GM23338 (cell line): Measurements from ENCODE around the gene SORCS2. TPM values are rescaled to one million over a fixed set of nuclear protein-coding genes. Genes with fewer than 3 reads are reported as not detected.

Experiments used
- ATAC-seq: fragments of 200-7000 bp; cut with Tn5 transposase; 3 replicates; pipeline ENCODE4 v1.9.1; 2020
- DNase-seq: peaks from one replicate; pipeline ENCODE4 v3.0.0-alpha.2; 2015; ENCODE audit warnings: low spot score
- H2AFZ ChIP-seq: fragments of 200-600 bp; sonication (generic); 2 replicates; pipeline ENCODE4 v1.8.0; 2016; ENCODE audit warnings: antibody characterized with exemption, mild to moderate bottlenecking, moderate library complexity
- H3F3A ChIP-seq: fragments of 200-600 bp; sonication (generic); replicated peaks from 2 replicates; pipeline ENCODE4 v1.8.0; 2017; ENCODE audit warnings: antibody characterized with exemption, mixed run types, low read depth
- H3K27ac ChIP-seq: fragments of 200-600 bp; sonication (generic); 2 replicates; pipeline ENCODE4 v1.6.1; 2016; ENCODE audit warnings: low read depth
- H3K27me3 ChIP-seq: fragments of 200-600 bp; sonication (generic); 2 replicates; pipeline ENCODE4 v1.8.0; 2016; ENCODE audit warnings: mild to moderate bottlenecking, mixed run types, moderate library complexity; ENCODE audit not compliant: insufficient read depth
- H3K36me3 ChIP-seq: fragments of 200-600 bp; sonication (generic); 2 replicates; pipeline ENCODE4 v1.8.0; 2016; ENCODE audit warnings: mild to moderate bottlenecking; ENCODE audit not compliant: insufficient read depth
- H3K4me1 ChIP-seq: fragments of 200-600 bp; sonication (generic); 2 replicates; pipeline ENCODE4 v1.8.0; 2016; ENCODE audit warnings: mild to moderate bottlenecking, moderate library complexity; ENCODE audit not compliant: insufficient read depth
- H3K4me2 ChIP-seq: fragments of 200-600 bp; sonication (generic); 2 replicates; pipeline ENCODE4 v1.7.1; 2017; ENCODE audit warnings: mixed run types
- H3K4me3 ChIP-seq: fragments of 200-600 bp; sonication (generic); 2 replicates; pipeline ENCODE4 v1.6.1; 2016; ENCODE audit warnings: mixed run types
- H3K79me2 ChIP-seq: fragments of 200-600 bp; sonication (generic); replicated peaks from 2 replicates; pipeline ENCODE4 v1.8.0; 2017; ENCODE audit warnings: mild to moderate bottlenecking; ENCODE audit not compliant: insufficient read depth
- H3K9me2 ChIP-seq: fragments of 200-600 bp; sonication (generic); 2 replicates; pipeline ENCODE4 v1.8.0; 2017; ENCODE audit not compliant: insufficient read depth
- H4K20me1 ChIP-seq: fragments of 200-600 bp; sonication (generic); replicated peaks from 2 replicates; pipeline ENCODE4 v1.8.0; 2017; ENCODE audit warnings: mild to moderate bottlenecking; ENCODE audit not compliant: insufficient read depth
- H3K27ac Mint-ChIP-seq: 2 replicates; pipeline ENCODE4 v1.8.0; 2020; ENCODE audit warnings: inconsistent platforms, mild to moderate bottlenecking, moderate library complexity, mixed read lengths
- H3K27me3 Mint-ChIP-seq: 3 replicates; pipeline ENCODE4 v1.8.0; 2022; ENCODE audit warnings: low read depth, mild to moderate bottlenecking, moderate library complexity, mixed read lengths, inconsistent platforms; ENCODE audit not compliant: insufficient read depth, poor library complexity
- H3K36me3 Mint-ChIP-seq: 3 replicates; pipeline ENCODE4 v1.8.0; 2021; ENCODE audit warnings: low read depth, mild to moderate bottlenecking, inconsistent platforms, moderate library complexity, mixed read lengths
- H3K4me1 Mint-ChIP-seq: 3 replicates; pipeline ENCODE4 v1.8.0; 2020; ENCODE audit warnings: mild to moderate bottlenecking, inconsistent platforms, mixed read lengths
- H3K4me3 Mint-ChIP-seq: 3 replicates; pipeline ENCODE4 v1.8.0; 2021; ENCODE audit warnings: moderate library complexity, mild to moderate bottlenecking, inconsistent platforms, mixed read lengths
- H3K9me3 Mint-ChIP-seq: 3 replicates; pipeline ENCODE4 v1.8.0; 2020; ENCODE audit warnings: moderate library complexity, mild to moderate bottlenecking, inconsistent platforms, mixed read lengths
- CREB1 ChIP-seq: fragments of 250-450 bp; sonication (Bioruptor Pico); IDR thresholded peaks from 2 replicates; pipeline ENCODE4 v1.5.0; 2020; ENCODE audit warnings: low read depth, mild to moderate bottlenecking, moderate library complexity
- ETS1 ChIP-seq: IDR thresholded peaks from 2 replicates; pipeline ENCODE4 v1.6.1; 2016; ENCODE audit warnings: antibody characterized with exemption
- EZH2 ChIP-seq: fragments of 200-600 bp; sonication (generic); IDR thresholded peaks from one replicate; pipeline ENCODE4 v1.8.0; 2017; ENCODE audit warnings: antibody characterized with exemption, mild to moderate bottlenecking, low read depth; ENCODE audit not compliant: unreplicated experiment
- JUNB ChIP-seq: IDR thresholded peaks from one replicate; pipeline ENCODE4 v1.6.1; 2016; ENCODE audit warnings: antibody characterized with exemption; ENCODE audit not compliant: unreplicated experiment
- POLR2AphosphoS5 ChIP-seq: IDR thresholded peaks from 2 replicates; pipeline ENCODE4 v1.6.1; 2016; ENCODE audit warnings: antibody characterized with exemption, low read depth
- STAT1 ChIP-seq: IDR thresholded peaks from one replicate; pipeline ENCODE4 v1.6.1; 2016; ENCODE audit warnings: antibody characterized with exemption; ENCODE audit not compliant: unreplicated experiment
- ZNF114 ChIP-seq: fragments of 250-450 bp; sonication (Bioruptor Pico); IDR thresholded peaks from 2 replicates; pipeline ENCODE4 v1.5.0; 2020; ENCODE audit warnings: mild to moderate bottlenecking, moderate library complexity
- ZNF331 ChIP-seq: fragments of 250-450 bp; sonication (Bioruptor Pico); IDR thresholded peaks from 2 replicates; pipeline ENCODE4 v1.5.0; 2020; ENCODE audit warnings: low read depth, mild to moderate bottlenecking, moderate library complexity
- polyA plus RNA-seq: library from polyadenylated mRNA; unstranded; fragments of >200 nt; fragmentation: Nextera tagmentation; extraction: Ambion mirVana; gene quantifications from 2 replicates; pipeline ENCODE4 v1.2.1, GENCODE V29; 2016
- total RNA-seq: library from RNA; depleted of rRNA; stranded (reverse); fragments of >200 nt; shearing (Covaris generic); gene quantifications from 2 replicates; pipeline ENCODE4 v1.2.3, GENCODE V29; 2014
- TF ChIP-seq, protein P1 (sequence below): fragments of 250-450 bp; sonication (Bioruptor Pico); IDR thresholded peaks from 2 replicates; pipeline ENCODE4 v1.5.0; 2020; ENCODE audit warnings: mild to moderate bottlenecking, moderate library complexity
- TF ChIP-seq, protein P2 (sequence below), 2 experiments: fragments of 200-600 bp in 1 of 2; sonication (generic) in 1 of 2; conservative IDR thresholded peaks; 2 replicates each; pipeline versions ENCODE4 v1.5.1 to v1.6.1; 2016 to 2017; ENCODE audit warnings: antibody characterized with exemption in 2 of 2, low read depth in 2 of 2, mild to moderate bottlenecking in 2 of 2, moderate library complexity in 1 of 2

SORCS2 gene
- total and polyA plus RNA-seq, 2 experiments from 2014 or later, result 0.47 to 2.4 TPM

- Histone ChIP-seq H3K4me2 (no peak overlapping the region), H3K27me3 (no peaks in the 10 kb centered on the region), H3K79me2 (no peaks in the 10 kb centered on the region), H3K27ac (no peak overlapping the region), H3F3A (no peaks in the 10 kb centered on the region), H4K20me1 (no peaks in the 10 kb centered on the region), H3K4me1 (peaks cover 13% of the 10 kb centered on the region), H3K36me3 (no peaks in the 10 kb centered on the region), H3K4me3 (no peak overlapping the region), H3K9me2 (no peaks in the 10 kb centered on the region), H2AFZ (no peak overlapping the region)
- peaks cover 17% of the 10 kb centered on the region for H3K27me3 Mint-ChIP-seq
- H3K4me3 Mint-ChIP-seq, result no peak overlapping the region
- peaks cover 13% of the 10 kb centered on the region; the same call in 2 of the 3 replicates for H3K9me3 Mint-ChIP-seq
- TF ChIP-seq JUNB (no peak), ETS1 (no peak)
- ATAC-seq (no peak), DNase-seq (no peak)
- no peak overlapping the region for H3K27ac Mint-ChIP-seq
- no peaks in the 10 kb centered on the region; the same call in 2 of the 3 replicates for H3K36me3 Mint-ChIP-seq
- H3K4me1 Mint-ChIP-seq, result peaks cover 24% of the 10 kb centered on the region; the same call in 2 of the 3 replicates
These were observed 442.4 kb downstream of the SORCS2 start for GRCh38 chr4:7634661-7635251.

DNA sequence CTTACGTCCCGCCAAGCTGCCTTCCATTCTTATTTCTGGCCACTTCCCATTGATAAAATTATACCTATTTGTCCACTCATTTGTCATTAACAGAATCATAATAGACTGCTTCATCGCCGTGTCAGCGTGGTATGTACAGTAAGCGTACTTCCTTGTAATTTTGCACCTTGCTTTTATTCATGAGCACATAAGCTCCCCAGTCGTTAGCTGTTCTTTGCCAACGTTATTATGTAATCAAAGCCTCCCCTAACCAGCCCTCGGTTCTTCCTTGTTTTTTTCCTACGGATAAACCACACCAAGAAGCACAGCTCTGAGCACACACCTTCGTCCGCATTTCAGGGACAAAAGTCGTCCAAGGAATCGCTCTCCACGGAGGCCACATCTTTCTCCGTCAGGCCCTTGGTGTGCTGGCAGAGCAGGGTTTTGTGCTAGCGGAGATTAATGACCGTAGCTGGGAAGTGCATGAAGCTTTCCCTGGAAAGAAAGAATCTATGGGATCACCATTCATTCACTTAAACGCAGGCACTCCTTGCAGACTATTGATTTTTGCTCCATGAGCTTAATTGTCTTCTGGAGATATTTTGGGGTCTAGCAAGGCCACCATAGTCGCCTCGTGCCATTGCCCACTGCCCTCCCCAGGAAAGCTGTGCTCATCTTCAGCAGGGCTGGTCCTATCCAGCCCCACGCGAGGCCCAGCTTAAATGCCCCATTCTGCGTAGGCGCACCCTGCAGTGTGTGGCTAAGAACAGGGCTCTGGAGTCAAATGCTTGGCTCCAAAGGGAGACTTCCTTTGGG is 443.3 kb downstream of the SORCS2 start:
- Histone ChIP-seq H3K4me2 (no peak overlapping the region), H2AFZ (no peak overlapping the region), H3K36me3 (no peaks in the 10 kb centered on the region), H4K20me1 (no peaks in the 10 kb centered on the region), H3K9me2 (no peaks in the 10 kb centered on the region), H3K27ac (no peak overlapping the region), H3K79me2 (no peaks in the 10 kb centered on the region), H3K27me3 (no peaks in the 10 kb centered on the region), H3K4me1 (peaks cover 13% of the 10 kb centered on the region), H3K4me3 (no peak overlapping the region), H3F3A (no peaks in the 10 kb centered on the region)
- H3K4me3 Mint-ChIP-seq, result no peak overlapping the region
- no peak for DNase-seq
- peaks cover 16% of the 10 kb centered on the region for H3K27me3 Mint-ChIP-seq
- peaks cover 24% of the 10 kb centered on the region; the same call in 2 of the 3 replicates for H3K4me1 Mint-ChIP-seq
- peaks cover 4% of the 10 kb centered on the region; the same call in 1 of the 3 replicates for H3K9me3 Mint-ChIP-seq
- no peak overlapping the region for H3K27ac Mint-ChIP-seq
- ATAC-seq, result no peak
- no peaks in the 10 kb centered on the region; the same call in 2 of the 3 replicates for H3K36me3 Mint-ChIP-seq
- TF ChIP-seq, protein P1, sequence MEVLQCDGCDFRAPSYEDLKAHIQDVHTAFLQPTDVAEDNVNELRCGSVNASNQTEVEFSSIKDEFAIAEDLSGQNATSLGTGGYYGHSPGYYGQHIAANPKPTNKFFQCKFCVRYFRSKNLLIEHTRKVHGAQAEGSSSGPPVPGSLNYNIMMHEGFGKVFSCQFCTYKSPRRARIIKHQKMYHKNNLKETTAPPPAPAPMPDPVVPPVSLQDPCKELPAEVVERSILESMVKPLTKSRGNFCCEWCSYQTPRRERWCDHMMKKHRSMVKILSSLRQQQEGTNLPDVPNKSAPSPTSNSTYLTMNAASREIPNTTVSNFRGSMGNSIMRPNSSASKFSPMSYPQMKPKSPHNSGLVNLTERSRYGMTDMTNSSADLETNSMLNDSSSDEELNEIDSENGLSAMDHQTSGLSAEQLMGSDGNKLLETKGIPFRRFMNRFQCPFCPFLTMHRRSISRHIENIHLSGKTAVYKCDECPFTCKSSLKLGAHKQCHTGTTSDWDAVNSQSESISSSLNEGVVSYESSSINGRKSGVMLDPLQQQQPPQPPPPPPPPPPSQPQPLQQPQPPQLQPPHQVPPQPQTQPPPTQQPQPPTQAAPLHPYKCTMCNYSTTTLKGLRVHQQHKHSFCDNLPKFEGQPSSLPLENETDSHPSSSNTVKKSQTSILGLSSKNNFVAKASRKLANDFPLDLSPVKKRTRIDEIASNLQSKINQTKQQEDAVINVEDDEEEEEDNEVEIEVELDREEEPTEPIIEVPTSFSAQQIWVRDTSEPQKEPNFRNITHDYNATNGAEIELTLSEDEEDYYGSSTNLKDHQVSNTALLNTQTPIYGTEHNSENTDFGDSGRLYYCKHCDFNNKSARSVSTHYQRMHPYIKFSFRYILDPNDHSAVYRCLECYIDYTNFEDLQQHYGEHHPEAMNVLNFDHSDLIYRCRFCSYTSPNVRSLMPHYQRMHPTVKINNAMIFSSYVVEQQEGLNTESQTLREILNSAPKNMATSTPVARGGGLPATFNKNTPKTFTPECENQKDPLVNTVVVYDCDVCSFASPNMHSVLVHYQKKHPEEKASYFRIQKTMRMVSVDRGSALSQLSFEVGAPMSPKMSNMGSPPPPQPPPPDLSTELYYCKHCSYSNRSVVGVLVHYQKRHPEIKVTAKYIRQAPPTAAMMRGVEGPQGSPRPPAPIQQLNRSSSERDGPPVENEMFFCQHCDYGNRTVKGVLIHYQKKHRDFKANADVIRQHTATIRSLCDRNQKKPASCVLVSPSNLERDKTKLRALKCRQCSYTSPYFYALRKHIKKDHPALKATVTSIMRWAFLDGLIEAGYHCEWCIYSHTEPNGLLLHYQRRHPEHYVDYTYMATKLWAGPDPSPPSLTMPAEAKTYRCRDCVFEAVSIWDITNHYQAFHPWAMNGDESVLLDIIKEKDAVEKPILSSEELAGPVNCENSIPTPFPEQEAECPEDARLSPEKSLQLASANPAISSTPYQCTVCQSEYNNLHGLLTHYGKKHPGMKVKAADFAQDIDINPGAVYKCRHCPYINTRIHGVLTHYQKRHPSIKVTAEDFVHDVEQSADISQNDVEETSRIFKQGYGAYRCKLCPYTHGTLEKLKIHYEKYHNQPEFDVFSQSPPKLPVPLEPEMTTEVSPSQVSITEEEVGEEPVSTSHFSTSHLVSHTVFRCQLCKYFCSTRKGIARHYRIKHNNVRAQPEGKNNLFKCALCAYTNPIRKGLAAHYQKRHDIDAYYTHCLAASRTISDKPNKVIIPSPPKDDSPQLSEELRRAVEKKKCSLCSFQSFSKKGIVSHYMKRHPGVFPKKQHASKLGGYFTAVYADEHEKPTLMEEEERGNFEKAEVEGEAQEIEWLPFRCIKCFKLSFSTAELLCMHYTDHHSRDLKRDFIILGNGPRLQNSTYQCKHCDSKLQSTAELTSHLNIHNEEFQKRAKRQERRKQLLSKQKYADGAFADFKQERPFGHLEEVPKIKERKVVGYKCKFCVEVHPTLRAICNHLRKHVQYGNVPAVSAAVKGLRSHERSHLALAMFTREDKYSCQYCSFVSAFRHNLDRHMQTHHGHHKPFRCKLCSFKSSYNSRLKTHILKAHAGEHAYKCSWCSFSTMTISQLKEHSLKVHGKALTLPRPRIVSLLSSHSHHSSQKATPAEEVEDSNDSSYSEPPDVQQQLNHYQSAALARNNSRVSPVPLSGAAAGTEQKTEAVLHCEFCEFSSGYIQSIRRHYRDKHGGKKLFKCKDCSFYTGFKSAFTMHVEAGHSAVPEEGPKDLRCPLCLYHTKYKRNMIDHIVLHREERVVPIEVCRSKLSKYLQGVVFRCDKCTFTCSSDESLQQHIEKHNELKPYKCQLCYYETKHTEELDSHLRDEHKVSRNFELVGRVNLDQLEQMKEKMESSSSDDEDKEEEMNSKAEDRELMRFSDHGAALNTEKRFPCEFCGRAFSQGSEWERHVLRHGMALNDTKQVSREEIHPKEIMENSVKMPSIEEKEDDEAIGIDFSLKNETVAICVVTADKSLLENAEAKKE (CRISPR knock-in tag), result no peak
- no peak for TF ChIP-seq POLR2AphosphoS5
- TF ChIP-seq, protein P2, sequence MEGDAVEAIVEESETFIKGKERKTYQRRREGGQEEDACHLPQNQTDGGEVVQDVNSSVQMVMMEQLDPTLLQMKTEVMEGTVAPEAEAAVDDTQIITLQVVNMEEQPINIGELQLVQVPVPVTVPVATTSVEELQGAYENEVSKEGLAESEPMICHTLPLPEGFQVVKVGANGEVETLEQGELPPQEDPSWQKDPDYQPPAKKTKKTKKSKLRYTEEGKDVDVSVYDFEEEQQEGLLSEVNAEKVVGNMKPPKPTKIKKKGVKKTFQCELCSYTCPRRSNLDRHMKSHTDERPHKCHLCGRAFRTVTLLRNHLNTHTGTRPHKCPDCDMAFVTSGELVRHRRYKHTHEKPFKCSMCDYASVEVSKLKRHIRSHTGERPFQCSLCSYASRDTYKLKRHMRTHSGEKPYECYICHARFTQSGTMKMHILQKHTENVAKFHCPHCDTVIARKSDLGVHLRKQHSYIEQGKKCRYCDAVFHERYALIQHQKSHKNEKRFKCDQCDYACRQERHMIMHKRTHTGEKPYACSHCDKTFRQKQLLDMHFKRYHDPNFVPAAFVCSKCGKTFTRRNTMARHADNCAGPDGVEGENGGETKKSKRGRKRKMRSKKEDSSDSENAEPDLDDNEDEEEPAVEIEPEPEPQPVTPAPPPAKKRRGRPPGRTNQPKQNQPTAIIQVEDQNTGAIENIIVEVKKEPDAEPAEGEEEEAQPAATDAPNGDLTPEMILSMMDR (conservative IDR thresholded peaks at IDR 0.05; ENCODE audit: low read depth in 2 of 2), result no peak
- TF ChIP-seq JUNB, result no peak
- no peak for TF ChIP-seq EZH2
- no peak for TF ChIP-seq ZNF114 (CRISPR knock-in tag)
- TF ChIP-seq CREB1, result no peak
- TF ChIP-seq ZNF331 (CRISPR knock-in tag), result no peak
- no peak for TF ChIP-seq STAT1
